8988T (cell line): ENCODE results near the gene PSME2.

ENCODE experiments used
- DNase-seq: peaks from one replicate; pipeline ENCODE4 v3.0.0; 2011

PSME2 gene

DNA sequence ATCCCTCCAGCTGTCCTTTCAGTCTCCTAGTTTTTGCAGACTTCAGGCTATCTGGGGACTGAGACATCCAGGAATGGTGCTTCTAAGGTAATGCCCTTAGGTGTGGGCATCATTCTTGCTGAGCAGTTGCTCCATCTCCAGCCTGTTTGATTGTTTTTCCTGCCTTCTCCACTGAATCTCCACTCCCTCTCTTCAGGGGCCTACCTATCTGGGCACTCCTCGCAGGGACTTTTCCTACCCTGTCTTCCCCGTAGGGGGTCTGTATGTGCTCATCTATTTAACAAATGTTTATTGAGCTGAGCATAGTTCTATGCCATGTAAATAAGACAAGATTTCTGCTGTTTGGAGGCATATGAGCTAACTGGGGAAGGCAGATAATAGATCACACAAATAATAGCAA, 13.4 kb downstream of the PSME2 start:
- no peak for DNase-seq

DNA sequence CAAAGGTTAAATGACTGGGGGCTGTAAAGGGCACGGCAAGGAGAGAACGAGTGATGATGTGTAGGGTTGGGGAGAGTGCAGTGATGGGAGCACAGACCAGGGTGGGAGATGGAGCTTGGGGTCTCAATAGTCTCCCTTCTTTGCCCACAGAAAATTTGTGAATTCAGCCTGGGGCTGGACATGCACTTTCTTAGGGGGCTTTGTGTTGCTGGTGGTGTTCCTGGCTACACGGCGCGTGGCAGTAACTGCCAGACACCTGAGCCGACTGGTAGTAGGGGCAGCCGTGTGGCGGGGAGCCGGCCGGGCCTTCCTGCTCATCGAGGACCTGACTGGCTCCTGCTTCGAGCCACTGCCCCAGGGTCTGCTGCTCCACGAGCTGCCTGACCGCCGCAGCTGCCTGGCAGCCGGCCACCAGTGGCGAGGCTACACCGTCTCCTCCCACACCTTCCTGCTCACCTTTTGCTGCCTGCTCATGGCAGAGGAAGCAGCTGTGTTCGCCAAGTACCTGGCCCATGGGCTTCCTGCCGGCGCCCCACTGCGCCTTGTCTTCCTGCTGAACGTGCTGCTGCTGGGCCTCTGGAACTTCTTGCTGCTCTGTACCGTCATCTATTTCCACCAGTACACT, 14.2 kb downstream of the PSME2 start:
- no peak for DNase-seq

DNA sequence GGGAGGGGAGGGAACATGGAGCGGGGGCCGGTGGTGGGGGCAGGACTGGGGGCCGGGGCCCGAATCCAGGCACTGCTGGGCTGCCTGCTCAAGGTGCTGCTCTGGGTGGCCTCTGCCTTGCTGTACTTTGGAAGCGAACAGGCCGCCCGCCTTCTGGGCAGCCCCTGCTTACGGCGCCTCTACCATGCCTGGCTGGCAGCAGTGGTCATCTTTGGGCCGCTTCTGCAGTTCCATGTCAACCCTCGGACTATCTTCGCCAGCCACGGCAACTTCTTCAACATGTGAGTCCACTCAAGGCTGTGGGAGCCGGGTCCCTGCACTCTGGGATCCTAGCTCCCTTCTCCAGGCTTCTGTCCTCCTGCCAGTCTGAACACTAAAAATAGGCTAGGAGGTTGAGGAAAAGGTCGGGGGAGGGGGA, 14.9 kb downstream of the PSME2 start:
- DNase-seq = no peak

DNA sequence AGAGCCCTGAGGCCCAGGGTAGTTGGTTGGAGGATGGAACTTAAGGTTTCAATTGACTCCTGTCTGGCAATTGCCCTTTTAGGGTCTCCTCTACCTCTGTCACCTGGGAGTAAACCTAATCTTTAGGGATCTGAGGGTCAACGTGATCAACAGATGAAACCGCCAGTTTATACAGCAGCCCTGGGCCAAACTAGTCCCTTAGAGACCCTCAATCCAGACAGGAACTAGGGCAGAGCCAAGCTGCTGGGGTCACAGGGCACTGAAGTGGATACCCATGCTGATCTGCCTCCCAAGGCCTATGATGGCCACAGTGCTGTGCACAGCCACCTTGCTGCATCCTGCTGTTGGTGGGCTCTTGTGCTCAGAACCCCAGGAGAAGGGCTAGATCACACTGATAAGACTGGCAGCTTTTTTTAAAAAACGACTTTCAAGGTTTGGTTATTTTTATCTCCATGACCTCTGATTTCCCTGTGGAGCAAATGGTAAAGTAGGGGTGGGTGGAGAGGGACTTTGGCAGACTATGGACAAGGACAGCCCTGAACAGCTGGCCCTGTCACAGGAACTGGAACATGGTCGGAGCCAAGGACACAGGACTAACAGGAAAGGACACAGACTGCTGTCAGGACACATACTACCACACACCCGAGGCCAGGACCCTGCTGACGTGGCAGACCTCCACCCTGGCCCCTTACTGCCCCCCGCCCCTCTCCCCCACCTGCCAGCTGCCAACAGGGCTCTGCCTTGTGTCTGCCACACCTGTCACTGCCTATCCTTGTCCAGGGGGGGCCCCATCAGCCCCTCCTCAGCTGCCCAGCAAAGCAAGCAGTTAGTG, 15.5 kb downstream of the PSME2 start:
- no peak for DNase-seq

DNA sequence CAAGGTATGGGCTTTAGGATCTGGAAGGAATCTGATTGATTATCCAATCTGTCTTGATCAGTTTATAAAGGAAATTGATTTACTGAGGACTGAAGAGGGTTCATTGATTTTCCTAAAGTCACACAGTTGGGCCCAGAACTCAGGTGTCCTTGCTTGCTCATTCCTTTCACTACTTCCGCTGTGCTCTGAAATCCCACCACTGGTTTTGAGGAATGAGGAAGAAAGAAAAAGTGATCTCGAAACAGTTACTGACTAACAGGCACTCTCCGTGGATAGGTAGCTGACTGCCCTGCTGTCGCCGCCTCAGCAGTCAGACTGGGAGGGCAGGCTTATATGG, 16.1 kb downstream of the PSME2 start, which contains the start of gene FITM1:
FITM1 (plus strand) TSS at position 280 of the 337 bp plus-strand sequence. CDS start 905 bp downstream, outside the sequence.
- DNase-seq = no peak

DNA sequence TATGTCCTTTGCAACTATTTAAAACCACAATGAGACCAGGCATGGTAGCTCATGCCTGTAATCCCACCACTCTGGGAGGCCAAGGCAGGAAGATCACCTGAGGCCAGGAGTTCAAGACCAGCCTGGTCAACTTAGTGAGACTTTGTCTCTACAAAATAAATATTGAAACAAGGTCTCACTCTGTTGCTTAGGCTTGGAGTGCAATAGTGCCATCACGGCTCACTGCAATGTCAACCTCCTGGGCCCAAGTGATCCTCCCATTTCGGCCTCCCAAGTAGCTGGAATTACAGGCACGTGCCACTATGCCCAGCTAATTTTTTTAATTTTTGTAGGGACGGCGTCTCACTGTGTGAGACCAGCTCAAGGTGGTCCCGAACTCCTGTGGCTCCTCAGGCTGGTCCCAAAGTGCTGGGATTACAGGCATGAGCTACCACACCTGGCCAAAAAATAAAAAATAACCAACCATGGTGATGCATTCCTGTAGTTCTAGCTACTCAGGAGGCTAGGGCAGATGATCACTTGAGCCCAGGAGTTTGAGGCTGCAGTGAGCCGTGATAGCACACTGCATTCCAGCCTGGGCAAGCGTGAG, 16.9 kb downstream of the PSME2 start:
- DNase-seq = no peak

DNA sequence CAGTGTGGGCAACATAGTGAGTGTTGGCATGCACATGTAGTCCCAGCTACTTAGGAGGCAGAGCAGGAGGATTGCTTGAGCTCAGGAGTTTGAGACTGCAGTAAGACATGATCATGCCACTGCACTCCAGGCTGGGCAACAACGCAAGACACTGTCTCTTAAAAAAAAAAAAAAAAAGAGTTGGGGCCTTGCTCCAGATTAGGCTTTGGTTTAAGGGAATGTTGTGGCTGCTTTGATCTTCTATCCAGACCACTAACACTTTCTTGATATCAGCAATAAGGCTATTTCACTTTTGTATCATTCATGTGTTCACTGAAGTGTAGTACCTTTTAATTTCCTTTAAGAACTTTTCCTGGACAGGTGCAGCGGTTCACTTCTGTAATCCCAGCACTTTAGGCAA, 18.7 kb downstream of the PSME2 start:
- DNase-seq = no peak

DNA sequence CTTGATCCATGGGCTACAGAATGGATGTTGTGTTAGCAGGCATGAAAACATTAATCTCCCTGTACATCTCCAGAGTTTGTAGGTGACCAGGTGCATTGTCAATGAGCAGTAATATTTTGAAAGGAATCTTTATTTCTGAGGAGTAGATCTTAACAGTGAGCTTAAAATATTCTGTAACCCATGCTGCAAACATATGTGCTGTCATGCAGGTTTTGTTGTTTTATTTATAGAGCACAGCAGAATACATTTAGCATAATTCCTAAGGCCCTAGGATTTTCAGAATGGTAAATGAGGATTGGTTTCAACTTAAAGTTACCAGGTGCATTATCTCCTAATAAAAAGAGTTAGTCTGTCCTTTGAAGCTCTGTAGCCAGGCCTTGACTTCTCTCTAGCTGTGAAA, 19.5 kb downstream of the PSME2 start:
- DNase-seq = no peak

DNA sequence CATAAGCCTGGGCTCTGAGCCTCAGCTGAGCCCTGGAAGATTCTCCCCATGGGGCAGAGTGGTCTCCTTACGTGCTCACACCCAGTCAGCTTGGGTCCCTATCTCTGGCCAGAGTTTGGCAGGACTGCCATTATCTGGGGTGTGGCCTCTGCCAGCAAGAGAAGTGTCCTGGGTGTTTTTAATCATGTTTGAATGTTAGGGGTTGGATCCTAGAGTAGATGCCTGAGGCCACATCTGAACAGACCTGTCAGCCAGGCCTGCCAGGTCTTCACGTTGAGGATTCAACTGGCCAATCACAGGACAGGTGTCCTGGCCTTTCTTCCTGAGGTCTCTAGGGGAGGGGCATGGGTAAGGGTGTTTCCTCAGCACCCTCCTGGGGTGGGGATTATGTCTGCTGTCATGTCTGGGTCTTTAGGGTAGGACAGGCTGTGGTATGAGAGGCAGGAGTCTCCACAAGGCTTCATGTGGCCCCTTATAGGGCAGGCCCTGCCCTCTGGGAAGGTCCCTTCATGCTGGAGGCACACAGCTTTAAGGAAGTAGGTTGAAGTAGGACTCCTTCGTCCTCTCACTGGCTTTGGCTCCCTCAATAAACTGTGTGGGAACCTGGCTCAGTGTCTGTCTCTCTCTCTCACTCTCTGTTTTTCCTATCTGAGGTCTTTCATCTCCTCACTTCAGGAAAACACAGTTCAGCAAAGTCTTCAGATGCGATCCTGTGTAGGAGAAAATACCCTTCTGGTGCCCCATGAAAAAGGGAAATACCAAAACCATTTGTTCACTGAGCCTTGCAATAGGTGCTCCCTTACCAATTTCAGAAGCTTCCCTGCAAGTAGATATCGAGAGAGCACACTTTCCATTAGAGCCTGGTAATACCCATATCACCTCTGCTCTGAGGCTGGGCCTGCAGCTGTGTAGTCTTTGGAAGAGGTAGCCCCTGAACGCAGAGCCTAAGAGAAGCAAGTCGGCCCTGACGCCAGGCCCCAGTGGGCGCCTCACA, 22.7 kb downstream of the PSME2 start:
- DNase-seq = no peak

DNA sequence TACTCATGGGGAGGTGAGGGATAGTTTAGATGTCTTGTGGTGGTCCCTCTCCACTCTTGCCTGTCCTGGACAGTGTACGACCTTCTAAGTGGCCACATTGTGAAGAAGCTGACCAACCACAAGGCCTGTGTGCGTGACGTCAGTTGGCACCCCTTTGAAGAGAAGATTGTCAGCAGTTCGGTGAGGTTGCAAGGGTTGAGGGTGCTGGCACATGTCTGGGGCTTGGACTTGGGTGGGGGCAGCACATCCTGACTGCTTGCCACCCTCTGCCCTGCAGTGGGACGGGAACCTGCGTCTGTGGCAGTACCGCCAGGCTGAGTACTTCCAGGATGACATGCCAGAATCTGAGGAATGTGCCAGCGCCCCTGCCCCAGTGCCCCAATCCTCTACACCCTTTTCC, 23.5 kb downstream of the PSME2 start:
- DNase-seq = no peak

DNA sequence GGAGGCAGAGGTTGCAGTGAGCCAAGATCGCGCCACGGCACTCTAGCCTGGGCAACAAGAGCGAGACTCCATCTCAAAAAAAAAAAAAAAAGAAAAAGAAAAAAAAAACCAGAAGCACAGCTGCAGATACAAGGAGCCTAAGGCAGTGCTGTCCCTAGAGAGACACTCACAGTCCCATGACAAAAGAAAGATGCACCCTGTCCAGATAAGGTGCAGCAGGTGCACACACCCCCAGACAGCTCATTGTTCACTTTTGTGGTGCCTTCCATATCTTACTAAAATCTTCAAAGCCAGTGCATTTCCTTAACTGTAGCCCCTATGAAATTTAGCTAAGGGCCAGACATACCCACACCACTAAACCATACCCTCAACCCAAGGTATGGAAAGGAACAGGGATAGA, 24.0 kb downstream of the PSME2 start:
- no peak for DNase-seq

DNA sequence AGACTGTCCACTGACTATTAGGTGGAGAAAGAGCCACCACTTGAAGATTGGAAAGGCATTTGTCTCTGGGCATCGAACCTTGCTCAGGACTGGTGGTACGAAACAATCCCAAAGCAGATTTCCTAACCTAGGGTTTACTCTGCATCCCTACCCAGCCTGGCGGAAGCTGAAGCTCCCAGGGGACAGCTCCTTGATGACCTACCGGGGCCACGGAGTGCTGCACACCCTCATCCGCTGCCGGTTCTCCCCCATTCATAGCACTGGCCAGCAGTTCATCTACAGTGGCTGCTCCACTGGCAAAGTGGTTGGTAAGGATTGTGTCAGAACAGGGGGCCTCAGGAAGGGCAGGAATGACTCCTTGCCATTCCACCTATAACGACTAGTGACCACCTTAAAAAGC, 25.2 kb downstream of the PSME2 start:
- no peak for DNase-seq

DNA sequence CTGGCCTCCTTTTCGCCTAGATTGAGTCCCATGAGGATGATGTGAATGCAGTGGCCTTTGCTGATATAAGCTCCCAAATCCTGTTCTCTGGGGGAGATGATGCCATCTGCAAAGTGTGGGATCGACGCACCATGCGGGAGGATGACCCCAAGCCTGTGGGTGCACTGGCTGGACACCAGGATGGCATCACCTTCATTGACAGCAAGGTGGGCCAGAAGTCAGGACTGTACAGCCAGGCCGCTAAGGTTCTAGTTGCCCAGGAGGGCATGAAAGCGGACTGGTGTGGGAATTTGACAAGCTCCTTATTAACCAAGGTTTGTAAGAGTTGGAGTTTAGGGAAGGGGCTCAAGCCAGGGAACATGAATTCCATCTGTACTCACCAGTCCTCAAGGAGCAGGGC, 26.7 kb downstream of the PSME2 start:
- DNase-seq = no peak

DNA sequence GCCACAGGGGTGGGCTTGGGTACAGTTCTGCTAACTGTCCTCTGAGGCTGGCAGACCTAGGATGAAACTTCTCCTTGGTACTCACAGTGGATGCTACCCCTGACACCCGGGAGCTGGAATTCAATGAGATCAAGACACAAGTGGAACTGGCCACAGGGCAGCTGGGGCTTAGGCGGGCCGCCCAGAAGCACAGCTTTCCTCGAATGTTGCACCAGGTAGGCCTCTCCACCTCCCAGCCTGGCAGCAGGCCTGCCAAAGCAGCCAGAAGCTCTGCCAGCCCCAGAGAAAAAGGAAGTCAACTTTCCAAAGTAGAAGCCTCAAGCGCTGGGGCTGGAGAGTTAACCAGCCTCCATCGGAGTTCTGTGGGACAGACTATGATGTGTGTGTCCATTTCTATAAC, 29.2 kb downstream of the PSME2 start:
- DNase-seq = no peak

DNA sequence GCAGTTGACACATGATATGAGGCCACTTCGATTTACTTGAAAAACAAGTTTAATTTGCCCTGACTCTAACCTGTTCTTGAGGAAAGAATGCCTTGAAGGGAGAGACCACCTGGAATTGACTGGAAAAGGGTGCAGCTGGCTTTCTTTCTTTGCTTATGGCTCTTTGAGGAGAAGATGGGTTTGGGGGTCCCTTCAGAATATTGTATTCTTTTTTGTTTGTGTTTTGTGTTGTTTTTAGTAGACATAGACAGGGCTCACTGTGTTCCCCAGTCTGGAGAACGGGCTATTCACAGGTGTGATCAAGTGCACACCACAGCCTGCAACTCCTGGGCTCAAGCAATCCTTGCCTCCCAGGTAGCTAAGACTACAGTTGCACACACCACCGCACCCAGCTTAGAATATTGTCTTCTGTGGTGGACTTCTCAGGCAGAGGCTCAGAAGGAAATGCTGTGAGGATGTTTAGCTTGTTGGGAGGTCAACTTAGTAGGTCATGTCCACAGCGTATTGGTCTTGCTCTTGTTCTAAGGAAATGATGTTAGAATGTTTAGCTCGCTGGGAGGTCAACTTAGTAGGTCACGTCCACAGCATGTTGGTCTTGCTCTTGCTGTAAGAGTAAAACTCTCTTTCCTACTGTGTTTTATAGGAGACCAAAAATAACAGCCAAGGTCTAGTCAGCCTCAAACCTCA, 30.1 kb downstream of the PSME2 start:
- no peak for DNase-seq

DNA sequence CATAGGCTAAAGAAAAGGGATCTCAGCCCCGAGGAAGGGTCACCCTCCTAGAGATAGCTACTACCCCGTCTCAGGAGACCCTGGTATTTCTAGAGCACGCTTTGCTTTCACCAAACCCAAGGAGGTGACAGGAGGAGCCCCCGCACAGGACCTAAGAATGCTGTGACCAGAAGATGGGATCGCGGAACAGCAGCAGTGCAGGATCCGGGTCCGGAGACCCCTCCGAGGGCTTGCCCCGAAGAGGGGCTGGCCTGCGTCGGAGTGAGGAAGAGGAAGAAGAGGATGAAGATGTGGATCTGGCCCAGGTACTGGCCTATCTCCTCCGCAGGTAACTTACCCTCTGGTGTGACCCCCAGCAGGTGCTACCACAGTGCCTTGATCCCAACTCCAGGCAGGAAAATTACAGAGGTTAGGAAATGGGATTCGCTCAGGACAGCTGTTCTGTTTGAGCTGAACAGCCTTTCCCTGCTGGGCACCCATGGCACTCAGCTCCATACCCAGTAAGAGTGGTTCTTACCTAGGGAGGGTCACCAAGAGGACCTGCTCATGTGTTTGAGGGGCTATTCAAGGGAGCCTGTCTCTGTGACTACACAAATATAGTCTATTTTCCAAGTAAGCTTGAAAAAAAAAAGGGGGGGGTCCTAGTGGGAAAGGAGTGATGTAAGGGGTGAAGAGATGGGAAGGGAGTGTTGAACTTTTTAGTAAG, 30.8 kb downstream of the PSME2 start:
- DNase-seq = no peak

DNA sequence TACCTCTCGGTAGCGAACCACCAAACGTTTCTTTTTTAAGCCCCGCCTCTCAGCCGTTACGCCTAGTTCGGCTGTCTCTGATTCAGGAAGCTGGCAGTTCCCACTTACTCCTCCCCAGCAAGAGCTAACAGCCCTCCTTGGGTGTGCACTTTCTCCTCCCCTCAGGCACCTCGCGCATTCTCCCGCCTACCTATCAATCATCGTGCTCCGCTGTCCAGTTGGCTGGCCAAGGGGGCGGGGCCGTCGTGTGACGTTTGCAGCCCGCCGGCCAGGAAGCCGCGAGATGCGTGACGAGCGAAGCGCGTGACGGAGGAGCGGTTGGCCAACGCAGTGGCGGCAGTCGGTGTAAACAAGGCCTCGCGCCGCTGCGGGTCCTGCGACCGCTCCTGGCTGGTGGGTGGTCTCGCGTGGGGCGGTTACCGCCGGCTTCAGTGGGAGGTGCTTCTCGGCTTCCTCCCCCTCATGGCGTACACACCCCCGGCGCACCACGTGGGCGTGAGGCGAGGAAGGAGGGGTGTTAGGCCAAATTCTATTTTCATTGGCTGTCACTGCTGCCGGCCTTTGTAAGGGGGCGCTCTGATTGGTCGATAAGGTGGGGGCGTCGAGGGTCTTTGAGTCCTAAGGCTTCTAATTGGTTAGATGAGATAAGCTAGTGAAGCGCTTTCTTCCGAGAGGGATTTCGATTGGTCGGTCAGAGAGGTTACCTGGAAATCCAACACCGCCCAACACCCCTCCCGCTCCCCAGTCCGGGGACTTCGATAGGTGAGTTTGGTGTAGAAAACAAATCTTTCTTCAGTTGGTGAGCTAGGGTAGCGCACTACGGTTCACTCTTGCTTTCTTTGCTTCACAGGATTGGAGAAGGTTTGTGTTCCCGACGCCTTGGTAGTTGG, 31.6 kb downstream of the PSME2 start, which contains the start of the genes DCAF11 and NRL:
DCAF11 (plus strand) TSS at position 246 of the 890 bp plus-strand sequence. CDS start 818 bp downstream, outside the sequence.
NRL (minus strand) TSS at position 418 of the 890 bp plus-strand sequence. CDS start 32,101 bp downstream, outside the sequence.
- DNase-seq = peak; percentile 81

DNA sequence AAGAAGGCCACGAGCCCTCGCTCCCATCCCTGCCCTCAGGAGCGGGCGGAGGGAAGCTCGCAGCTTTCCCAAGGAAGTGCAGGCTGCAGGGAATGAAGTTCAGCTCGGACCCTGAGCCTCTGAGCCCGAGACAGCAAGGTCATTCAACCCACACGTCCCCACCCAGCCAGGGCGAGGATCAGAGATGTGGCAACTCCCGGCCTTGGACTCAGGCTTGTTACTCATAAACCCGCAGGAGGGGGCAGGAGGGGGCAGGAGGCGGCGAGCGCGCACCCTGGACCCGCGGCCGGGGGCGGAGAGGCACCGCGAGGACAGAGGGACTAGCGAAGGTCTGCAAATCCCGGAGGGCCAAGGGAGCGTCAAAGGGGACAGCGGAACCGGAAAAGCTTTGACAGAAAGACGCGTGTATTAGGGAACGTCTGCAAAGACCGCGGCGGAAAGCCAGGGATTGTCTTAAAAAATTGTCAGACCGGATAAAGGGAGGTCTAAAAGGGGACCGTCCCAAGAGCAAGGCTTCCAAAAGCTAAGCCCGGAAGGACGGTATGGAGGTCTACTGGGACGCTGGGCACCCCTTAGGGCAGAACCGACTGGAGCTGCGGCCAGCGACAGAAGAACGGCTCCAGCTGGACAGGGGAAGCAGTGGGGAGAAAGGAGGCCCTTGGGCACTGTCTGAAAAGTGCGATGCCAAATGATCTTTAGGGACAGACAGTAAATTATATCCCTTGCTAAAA, 32.4 kb downstream of the PSME2 start:
- DNase-seq = peak; percentile 40

DNA sequence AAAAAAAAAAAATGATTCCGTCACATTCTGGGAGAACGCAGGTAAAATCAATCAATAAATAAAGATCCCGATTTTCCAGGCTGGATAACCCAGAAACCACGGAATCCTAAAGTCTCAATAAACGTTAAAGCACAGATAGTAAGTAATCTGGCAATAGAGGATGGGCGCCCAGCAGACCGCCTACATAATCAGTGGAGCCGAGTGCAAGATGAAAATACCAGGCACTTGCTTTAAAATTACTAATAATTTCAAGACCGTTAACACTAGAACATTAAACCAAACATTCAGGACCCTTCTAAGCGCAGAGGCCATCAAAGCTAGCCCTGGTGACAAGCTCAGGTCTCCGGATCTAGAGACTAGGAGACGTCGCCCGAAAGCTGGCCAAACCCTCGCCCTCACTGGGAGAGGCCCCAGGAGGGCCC, 33.0 kb downstream of the PSME2 start:
- DNase-seq = no peak

DNA sequence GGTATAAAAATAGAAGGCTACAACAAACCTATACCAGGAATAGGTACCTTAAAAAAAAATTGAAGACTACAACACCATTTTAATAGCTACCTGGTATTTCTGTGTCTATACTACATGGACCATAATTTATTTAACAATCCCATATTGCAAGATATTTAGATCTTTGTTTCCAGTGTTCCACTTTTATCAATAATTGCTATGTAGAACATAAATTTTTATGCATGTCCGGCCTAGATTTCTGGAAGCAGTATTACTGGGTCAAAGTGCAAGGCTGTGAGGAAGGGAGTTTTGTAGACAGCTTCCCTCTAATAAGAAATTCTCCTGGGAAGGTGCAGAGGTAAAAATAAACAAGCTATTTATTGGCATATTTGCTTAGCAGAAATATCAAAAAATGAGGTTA, 35.9 kb downstream of the PSME2 start:
- DNase-seq = no peak
